Sciatic nerve (tissue), 2 donors: ENCODE measurements around the gene RAPGEF3. TPM values are rescaled to one million over a fixed set of nuclear protein-coding genes. Genes with fewer than 3 reads are reported as not detected.

Source experiments
- ATAC-seq: fragments of 200-7000 bp; cut with Tn5 transposase; one replicate; pipeline ENCODE4 v1.9.1; 2020; ENCODE audit warnings: mild to moderate bottlenecking, moderate library complexity
- DNase-seq: peaks from one replicate; pipeline ENCODE4 v3.0.0-alpha.2; 2020; ENCODE audit warnings: low spot score
- intact Hi-C: fragments of 100-400 bp; cut with DNase I; formaldehyde crosslinking; loops from one replicate; pipeline ENCODE4 v1.14.2; 2022
- total RNA-seq: library from RNA; stranded (reverse); fragmentation: NEBNext Ultra II Directional; extraction: Animal tissue kit (Norgen Biotek cat#: 25700); gene quantifications from one replicate; pipeline ENCODE4 v1.2.1, GENCODE V29; 2021
- donor health status: DM: no; HTN: no; CAD: no.
- donor health status: DM: no; HTN: no; CAD: no.

RAPGEF3 gene
- total RNA-seq, 1 donor from 2014 or later = 73.4 TPM

DNA sequence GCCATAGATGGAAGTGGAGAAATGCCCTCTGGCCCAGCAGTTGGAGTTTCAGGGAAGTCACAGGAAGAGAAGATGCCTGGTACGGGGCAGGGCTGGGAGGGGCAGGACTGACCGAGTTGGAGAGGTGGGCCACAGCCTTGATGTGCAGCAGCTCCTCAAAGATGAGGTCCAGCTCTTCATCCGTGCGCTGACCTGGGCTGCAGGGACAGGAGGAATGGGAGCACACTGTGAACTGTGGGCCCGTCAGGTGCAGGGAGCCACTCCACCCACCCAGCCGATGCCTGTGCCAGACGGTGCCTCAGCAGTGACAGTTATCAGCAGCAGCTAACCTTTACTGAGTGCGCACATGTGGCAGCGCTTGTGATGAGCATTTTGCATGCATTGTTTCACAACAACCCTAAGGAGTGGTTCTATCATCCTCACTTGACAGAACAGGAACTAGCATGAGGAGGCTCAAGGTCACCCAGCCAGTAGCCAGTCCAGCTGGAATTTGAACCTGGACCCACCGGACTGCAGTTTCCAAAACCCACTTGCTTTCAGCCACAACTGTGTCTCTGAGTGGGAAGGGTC lies 8.4 kb downstream of the RAPGEF3 start:
- no peak for ATAC-seq
- no peak for DNase-seq
- intact Hi-C loops = no loop called here

DNA sequence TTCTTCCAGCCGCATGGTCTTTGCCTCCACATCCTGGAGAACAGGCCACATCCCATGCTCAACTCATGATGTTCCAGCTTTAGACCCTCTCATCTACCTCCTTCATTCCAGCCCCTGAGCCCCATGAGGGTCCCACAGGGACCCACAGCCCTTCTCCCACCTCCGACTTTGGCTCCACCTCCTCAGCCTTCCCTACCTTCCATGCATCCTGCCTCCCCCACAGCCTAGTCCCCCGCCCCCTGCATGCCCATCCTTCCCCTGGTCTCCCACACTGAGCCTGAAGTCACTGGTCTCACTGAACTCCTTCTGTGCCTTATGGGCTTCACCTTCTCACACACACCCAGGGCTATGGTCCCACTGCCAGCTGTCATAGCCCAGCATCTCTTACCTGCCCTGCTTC lies 9.8 kb downstream of the RAPGEF3 start:
- intact Hi-C loops = no loop called here
- no peak for ATAC-seq
- DNase-seq = no peak

DNA sequence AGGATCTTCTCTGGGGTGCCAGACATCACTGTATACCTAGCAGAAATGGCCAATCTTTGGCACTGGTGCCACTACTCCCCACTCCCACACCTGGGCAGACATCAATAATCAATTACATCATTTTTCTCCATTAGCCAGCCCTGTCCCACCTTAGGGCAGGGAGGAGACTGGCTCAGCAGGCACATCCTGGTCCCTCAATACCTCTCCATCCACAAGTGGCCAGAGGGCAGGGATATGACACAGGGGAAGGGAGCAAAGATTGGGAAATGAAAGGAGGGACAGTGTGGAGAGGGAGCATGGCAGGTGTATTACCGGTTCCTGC lies 10.2 kb downstream of the RAPGEF3 start:
- intact Hi-C loops = no loop called here
- DNase-seq = no peak
- no peak for ATAC-seq

DNA sequence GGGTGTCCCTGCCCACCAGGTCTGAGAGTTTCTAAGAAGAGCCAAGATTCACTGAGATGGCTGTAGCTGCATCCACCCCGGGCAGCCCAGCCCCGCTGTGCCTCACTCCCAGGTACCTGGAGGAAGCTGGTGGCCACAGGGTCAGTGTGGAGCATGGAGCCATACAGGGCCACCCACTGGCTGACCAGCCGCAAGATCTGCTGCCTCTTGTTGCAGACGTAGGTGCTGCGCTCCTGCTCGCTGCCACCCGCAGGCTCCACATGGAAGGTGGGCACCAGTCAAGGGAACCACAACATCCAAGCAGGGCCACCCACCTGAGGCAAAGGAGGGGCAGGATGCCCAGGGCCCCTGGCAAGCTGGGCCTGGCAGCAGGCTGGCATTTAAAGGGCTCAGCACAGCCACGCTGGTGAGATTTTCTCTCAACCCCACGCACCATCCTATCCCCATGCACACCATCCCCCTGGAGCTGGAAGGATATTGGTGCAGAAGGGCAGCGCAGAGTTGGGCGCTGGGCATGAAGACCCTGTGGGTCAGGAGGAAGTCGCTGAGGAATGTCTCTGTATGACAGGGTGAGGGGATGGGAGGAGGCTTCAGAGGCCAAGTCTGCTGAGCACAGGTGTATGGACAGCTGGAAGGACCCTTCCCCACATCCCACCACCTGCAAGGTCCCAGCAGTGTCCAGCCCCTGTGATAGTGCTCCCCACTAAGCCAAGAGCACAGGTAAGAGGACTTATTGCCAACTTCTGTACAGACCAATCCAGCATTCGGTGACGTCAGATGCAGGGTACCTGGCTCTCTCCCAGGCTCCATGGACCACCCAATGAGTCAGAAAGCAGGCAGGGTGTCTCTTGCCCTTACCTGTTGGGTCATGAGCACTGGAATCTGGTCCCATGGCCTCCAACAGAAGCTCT lies 10.8 kb downstream of the RAPGEF3 start:
- DNase-seq = peak; percentile 52
- ATAC-seq = no peak
- intact Hi-C loops = no loop called here

DNA sequence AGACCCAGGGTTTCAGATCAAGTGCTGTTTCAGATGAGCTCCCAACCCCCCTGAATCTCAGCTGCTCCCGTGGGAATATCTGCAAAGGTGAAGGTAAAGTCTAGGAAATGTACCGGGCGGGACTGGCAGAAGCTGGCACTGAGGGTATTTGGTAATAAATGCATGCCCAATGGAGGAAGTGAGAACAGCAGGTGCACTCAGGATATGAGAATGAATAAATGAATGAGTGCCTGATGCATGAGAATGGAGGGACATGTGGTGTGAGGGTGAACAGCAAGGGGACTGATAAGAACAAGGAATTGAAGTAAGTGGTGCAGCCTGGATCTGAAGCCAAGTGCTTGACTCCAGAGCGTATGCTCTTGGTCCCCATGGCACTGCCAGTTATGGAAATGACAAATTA lies 11.6 kb downstream of the RAPGEF3 start:
- ATAC-seq (no peak), DNase-seq (no peak)
- intact Hi-C loops = no loop called here

DNA sequence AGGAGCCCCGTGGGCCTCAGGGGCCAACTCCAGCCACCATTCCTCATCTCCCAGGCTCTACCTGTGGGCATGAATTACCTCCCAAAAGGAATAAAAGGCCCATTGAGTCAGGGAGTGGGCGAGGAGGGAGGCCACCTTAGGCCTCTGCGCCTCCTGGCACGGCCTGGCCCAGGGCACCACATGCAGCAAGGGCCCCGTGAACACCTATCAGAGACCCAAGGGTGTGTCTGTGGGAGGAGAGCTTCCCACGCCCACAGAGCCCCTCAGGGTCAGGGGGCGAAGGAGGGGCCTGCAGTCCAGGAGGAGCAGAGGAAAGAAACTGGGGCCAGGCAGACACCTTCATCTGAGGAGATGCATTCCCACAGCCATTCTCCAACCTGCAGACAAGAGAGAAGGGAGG lies 12.2 kb downstream of the RAPGEF3 start:
- DNase-seq (no peak), ATAC-seq (no peak)
- intact Hi-C loops = no loop called here

DNA sequence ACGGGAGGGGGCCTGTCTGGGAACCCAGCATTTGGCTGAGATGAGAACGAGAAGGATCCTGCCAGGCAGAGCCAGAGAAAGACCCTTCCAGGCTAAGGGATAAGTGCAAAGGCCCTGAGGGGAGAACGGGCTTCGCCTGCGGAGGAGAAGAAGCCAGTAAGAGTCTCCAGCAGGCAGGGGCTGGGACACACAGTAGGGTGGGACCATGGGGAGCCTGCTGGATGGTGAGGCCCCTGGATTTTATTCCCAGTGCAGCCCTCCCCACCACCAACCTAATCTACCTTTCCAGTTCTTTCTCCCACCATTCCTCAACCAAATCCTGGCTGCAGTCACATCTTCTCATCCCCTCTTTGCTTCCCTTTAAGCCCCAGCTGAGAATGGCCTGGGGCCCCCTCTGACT lies 12.6 kb downstream of the RAPGEF3 start:
- DNase-seq = no peak
- ATAC-seq = no peak
- intact Hi-C loops = no loop called here

DNA sequence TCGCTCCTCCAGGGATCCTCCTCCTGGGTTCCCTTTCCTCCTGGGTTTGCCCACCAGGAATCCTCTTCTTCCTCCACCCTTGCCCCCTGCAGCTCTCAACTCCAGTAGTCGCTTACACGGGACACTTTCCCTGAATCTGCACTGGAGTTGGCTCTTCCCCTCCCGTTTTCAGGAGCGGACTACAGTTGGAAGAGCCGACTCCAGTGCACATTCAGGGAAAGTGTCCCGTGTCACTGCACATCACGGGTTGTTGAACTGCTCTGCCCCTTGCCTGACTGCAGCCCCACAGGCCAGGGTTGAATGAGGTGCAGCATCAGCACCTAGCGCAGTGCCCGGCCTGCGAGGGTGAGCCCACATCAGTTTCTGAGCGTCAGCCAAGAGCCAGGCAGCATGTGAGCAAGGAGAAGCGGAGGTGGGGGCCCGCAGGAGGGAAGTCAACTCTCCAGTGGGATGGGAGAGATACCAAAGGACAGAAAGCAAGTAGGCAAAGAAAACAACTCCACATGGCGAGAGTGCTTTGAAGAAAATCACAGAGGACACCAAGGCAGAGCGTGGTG lies 13.1 kb downstream of the RAPGEF3 start:
- DNase-seq (no peak), ATAC-seq (no peak)
- intact Hi-C loops = no loop called here

DNA sequence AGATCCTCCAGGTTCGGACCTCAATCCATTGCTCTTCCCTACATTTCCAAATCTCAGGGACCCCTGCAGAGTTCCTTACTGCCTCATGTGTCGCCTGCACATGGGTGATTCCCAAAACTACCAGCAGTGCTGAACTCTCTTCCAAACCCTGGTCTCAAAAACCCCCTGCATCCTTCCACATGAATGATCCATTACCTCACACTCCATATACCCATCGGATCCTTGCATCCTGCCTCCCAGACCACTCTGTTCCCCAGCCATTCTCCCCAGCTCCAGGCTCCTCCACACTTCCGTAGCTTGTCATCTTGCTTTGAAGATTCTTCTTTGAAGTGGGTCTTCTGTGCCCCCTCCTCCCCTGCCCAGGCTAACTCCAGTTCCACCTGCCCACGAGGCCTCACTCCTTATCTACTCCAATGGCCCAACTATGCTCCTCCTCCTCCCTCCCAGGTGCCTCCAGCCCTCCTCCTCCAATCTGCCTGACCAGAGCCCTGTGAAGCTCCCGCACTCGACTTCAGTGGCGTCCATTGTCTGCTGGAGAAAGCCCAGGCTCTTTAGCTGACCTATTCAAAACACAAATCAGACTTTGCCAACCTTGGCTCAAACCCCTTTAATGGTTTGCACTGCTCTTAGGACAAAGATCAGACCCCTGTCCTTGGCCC lies 13.8 kb downstream of the RAPGEF3 start:
- no peak for ATAC-seq
- DNase-seq = no peak
- intact Hi-C loops = no loop called here

DNA sequence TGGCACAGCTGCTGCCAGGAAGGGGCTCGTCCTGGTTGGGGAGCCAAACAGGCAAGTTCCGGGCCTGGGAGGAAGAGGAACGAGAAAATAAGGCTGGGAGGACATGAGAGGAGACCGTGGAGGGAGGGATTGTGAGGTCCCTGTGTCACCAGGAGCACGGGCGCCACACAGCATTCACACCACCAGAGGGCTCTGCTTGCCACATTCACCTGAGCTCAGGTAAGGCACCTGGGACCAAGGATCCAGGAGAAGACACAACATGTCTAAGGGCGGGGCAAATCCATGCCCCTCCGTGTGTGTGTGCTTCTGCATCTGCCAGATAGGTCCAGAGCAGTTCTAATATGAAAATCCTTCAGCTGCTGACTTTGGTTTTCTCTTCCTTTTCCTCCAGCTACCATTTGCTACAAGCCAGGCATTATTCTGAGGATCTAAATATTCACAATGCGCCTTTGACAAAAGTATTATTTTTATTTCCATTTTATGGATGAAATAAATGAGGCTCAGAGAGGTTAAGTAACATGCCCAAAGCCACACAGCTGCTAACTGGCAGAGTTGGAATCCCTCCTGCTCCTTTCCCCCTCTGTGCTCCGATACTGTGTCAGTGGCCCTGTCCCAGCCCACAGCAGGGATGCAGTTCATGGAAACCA lies 14.6 kb downstream of the RAPGEF3 start:
- intact Hi-C loops = no loop called here
- DNase-seq (no peak), ATAC-seq (no peak)

DNA sequence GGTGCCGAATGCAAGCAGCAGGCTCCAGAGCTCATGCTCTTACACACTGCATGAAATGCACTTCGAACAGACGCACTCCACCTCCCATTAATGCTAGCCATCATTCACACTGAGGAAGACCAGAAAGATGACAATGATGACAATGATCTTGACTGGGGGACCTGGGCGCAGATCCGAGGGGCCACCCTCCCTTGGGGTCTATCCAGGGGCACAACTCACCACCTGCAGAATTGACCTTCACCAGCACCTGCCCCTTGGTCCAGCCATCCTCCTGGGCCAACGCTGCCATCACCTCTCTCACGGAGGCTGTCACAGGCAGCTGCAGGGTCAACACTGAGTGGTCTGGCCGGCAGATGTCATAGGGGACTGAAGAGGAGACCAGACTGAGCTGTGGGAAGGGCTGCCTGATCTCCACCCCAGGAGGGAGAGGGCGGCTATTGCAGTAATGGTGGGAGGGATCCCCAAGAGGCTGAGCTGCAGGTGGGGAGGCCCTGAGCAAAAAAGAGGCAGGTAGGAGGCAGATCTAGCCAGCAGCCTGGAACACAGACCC lies 15.3 kb downstream of the RAPGEF3 start:
- DNase-seq (no peak), ATAC-seq (no peak)
- intact Hi-C loops = no loop called here

DNA sequence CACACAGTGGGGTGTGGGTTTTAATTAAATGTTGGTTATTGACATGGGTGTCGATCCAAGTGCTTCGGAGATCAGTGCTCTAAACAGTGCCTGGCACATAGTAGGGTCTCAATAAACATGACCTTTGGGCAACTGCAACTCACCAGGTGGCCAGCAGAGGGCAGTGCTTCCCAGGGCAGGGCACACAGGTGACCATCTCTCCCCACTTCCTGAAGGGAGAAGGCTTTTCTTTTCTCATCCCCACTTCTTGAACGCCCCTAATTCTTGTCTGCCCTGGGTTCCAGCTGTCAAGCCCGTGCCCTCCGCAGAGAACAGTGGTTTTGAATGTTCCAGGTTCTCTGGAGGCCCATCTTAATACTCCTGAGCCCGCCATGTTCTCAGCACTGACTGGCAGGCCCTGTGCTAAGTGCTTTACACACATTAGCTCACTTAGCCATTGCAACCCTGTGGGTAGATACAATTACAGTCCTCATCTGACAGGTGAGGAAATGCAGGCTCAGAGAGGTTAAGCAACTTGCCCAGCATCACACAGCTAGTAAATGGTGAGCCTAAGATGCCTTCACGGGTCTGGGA lies 16.3 kb downstream of the RAPGEF3 start:
- no peak for ATAC-seq
- intact Hi-C loops = no loop called here
- DNase-seq = no peak

DNA sequence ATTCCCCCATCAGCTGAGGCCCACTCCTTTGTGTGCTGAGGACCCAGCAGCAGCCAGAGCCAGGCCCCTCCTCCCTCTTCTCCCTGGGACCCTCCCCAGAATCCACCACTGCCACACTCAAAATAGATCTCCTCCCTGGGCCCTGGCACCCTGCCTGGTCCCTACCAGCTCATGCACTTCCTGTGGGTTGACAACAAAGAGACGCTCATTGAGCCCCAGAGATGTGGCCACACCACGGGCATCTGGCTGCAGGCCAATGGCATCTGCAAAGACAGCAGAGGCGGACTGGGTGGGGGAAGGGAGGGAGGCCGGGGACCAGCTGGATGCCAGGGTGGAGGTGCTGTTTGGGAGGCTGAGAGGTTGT lies 17.4 kb downstream of the RAPGEF3 start:
- ATAC-seq (no peak), DNase-seq (peak; percentile 89)
- intact Hi-C loops = no loop called here

DNA sequence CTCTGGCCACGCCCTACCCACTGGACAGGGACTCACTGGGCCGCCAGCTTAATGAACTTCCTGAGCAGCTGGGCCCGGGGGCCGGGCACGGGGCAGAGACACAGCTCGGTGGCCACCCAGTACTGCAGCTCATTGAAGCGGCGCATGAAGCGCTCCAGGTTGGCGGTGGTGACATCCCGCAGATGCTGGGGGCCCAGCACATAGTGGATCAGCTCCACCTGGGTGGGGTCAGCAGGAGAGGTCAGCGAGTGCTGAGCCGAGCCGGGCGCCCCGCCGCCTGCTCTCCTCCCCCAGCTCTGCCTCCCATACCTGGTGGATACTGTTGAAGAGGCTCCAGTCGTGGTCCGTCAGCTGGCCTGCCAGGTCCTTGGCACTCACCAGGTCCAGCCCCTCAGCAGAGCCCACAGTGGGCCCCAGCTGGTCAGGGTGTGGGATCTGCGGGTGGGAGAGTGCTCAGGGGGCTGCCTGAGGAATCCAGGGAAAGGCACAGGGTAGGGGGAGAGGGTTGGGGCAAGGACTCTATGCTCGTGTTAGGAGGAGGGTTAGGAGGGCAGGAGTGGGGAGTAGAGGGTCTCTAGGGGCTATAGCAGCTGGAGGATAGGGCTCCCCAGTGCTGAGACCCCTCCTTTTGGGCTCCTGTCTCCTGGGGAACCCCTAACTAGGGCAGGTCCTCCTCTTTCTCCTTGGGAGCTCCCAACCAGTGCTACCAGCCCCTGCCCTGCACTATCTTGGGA lies 17.9 kb downstream of the RAPGEF3 start:
- DNase-seq (no peak), ATAC-seq (no peak)
- intact Hi-C loops = no loop called here

DNA sequence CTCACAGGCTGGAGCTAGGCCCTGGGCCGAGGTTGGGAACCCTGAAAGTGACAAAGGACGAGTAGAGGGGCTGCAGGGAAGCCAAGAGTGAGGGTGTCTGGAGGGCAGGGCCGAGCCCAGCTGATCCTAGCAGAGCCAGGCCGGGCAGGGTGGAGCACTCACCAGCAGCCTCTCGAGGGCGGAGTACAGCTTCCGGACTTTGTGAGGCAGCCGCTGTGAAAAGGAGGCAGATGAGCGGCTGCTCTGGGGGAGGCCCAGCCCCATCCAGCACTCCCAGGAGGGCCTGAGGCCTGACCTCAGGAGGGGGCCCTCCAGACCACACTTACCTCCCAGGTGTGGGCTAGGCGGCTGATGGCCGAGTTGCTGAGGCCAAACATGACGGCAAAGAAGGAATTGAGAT lies 18.7 kb downstream of the RAPGEF3 start:
- DNase-seq (no peak), ATAC-seq (no peak)
- intact Hi-C loops = no loop called here

DNA sequence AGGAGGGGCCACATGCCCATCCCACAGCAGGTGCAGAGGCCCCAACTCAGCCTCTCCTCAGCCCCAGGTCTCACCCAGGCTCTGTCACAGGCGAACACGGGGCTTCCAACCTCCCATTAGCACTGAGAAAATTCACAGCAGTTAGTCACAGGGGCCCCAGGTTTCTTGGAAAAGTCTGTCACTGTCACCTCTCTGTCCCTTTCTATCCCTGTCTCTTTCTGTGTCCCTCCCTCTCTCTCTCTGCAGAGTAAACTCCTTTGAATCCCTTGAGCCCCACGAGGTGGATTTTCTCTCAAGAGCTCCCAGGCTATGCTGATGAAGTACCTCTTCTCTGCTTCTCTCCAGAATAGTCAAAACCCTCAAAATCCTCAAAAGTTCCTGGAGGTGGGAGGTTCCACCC lies 19.4 kb downstream of the RAPGEF3 start:
- ATAC-seq (no peak), DNase-seq (no peak)
- intact Hi-C loops = no loop called here

DNA sequence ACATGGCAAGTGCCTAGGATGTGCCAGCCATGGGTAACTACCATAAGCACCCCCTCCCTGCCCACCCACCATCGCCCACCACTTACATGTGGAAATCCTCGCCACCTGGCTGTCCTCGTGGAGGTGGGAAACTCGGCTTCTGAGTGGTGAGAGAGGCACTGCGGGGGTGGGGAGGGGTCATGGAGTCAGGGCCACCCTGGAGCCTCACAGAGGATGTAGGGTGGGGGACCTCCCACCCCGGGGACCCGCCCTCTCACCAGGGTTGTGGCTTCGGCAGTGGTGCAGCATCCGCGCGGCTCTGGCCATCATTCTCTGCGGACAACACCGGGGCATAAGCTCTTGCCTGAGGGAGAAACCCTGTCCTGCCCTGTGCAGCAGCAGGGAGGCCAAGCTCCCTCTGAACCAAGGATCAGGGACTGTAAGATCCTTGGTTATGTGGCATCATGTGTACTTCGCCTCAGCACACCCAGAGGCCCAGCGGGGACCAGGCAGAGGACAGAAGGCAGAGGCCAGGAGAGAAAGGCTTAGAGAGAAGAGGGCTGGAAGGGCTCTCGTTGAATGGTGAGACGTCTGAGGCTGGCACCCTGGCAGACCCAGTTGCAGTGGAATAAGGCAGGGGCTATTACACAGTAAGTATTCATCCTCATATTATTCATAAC lies 20.6 kb downstream of the RAPGEF3 start:
- intact Hi-C loops = no loop called here
- DNase-seq (no peak), ATAC-seq (no peak)
